Activated CD4-positive, alpha-beta T cell treated with anti-CD3 and anti-CD28 coated beads, Interleukin-2, amount 50 U/mL, for 16 hours (primary cell): ENCODE measurements around the gene CLIC5.
A peak's percentile ranks its signal among the peaks of the same experiment; 100 is the strongest.

Experiments
- DNase-seq: peaks from one replicate; pipeline ENCODE4 v3.0.0-alpha.2; 2020

Gene CLIC5

GRCh38 chr6:46032110-46032998, 16.7 kb upstream of the CLIC5 start:
- no peak for DNase-seq

- DNase-seq, result no peak
These were observed 13.9 kb upstream of the CLIC5 start for GRCh38 chr6:46029602-46030001.

DNA sequence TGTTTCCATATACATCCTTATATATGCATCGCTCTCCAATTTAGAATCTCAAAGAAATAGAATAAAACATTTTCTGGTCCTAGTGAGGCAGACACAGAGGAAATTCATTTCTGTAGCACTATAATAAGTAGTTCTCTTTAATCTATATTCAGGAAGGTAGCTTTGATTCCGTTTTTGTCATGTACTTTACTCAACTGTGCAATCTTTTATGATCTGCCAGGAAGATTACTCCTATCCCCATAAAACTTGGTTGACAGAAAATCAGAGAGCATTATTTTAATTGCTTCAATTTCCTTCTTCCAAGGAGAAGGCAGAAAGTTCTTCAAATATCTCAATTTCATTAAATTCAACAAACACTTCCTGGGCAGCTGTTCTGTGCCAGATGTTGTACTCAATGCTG, 10.6 kb upstream of the CLIC5 start:
- DNase-seq, result no peak

DNA sequence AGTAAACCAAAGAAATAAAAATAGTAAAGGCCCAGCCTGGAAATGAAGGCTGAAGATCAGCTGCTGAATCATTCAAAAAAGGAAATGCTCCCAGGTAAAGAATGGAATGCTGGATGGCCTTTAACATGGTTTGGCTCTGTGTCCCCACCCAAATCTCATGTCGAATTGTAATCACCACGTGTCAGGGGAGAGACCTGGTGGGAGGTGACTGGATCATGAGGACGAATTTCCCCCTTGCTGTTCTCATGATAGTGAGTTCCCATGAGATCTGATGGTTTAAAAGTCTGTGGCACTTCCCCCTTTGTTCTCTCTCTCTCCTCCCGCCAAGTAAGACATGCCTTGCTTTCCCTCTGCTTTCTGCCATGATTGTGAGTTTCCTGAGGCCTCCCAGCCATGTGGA, 9.9 kb upstream of the CLIC5 start:
- DNase-seq, result no peak

DNA sequence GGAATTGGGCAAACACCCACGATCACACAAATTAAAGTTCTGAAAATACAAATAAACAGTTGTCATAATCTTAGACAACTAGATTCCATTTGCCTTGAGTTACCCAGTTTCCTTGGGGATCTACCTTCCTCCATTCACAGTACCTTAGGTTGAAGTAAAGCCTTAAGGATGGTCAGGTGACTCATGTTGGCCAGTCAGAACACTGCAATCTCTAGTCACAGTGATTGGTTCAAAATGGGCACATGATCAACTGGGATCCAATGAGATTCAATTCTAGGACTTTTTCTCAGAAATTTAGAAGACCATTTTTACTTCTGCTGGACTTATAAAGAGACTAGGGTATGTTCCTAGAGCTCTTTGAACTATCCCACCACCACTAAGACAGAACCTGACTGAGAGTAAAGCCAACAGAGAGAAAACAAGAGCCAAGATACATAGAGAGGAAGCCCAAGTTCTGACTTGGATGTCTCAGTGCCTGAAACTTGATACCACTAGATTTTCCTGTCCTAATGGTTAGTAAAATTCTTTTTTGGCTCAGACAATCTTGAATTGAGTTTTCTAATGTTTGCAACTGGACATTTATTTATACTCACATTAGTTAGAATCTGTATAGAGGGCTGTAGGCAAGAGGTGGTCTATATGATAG, 8.6 kb upstream of the CLIC5 start:
- DNase-seq, result no peak

DNA sequence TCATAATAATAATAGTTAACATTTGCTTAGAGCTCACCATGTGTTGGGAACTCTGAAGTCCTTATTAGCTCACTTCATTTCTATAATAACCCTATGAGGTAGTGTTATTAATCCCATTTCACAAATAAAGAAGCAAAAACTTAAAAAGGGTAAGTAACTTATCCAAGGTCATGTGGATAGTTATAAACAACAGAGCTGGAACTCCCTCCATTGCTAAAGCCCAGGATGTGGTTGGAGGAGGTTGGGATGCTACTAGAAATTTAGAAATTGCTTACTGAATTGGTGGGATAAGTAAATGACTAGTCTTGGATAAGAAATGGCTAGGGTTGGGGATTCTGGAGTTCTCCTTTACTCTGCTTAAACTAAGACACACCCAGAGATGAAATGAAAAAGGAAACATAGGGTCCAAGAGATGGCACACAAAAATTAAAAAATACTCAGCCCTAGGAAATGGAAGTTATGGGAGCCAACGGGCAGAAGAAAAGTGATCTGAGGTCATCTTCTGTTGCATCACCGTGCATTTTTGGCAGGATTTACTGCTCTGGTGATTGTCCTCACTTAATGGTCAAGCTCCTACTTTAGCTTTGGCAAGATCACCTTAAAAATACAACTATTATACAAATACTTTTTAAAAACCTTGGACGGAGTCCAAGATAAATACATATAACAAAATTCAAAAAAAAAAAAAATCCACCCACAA, 7.7 kb upstream of the CLIC5 start:
- no peak for DNase-seq

GRCh38 chr6:46022106-46022948, 6.7 kb upstream of the CLIC5 start:
- peak; percentile 64 for DNase-seq

- DNase-seq, result no peak
These were observed 2.1 kb upstream of the CLIC5 start for GRCh38 chr6:46017726-46018125.

GRCh38 chr6:46016063-46016608, 476 bp upstream of the CLIC5 start:
- no peak for DNase-seq

DNA sequence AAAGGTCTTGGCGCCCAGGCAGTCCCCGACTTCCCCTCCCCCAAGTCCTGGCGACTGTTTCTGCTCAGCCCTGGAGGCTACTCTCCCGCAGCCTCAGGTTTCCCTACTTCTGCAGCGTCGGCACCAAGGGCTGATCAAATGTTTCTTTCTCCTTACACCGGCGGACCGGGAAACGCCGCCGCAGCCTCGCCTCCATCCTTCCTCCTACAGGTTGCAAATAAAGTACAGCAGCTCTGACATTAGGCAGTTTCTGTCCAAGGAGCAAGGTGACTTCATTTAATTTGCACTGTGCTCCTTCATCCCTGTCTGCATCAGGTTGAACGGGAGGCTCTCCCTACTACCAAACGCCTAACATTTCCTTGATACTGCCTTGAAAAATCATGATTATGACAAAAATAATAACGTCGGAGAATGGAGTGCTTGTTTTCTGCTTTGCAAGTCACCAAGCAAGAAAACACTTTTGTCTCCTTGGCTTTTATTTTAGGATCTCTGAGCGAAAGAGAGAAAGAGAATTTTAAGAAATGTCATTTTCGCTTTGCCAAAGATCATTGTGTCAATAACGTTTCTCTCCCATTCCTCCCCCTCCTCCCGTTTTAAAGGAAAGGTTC, 1.0 kb downstream of the CLIC5 start:
- no peak for DNase-seq

DNA sequence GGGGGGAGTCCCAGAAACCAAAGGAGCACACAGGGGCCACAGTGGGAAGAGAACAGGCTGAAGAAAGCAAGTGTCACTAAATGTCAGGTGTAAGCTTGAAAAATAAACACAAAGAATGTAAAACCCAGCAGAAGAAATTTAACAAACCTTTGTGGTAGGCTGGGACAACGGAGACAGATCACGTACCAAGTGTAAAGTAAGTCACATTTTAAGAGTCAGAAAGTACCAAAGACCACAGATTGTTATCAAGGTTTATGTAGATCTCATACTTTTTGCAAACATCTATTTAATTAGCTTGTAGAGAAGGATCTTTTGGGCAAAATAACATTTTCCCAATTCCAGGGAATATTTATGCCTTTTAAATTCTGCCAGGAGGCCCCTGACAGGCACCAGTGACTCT, 1.6 kb downstream of the CLIC5 start:
- peak; percentile 27 for DNase-seq

GRCh38 chr6:46013639-46014038, 2.0 kb downstream of the CLIC5 start:
- DNase-seq, result no peak

DNA sequence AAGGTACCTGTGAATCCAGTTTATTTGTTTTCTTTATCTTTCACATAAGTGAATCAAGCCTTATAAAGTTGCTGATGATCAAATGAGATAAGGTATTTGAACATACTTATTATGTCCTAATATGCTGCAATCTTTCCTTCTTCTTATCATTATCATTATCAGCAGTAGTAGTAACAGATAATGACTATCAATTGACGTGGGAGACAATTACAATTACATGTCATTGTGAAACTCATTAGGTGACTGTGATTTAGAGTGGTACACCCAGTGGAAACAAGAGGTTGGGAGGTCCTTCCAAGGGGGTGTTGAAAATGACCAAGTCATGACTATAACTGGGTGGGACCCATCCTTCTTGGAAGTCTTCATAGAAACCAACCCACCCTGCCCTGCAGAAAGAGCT, 2.8 kb downstream of the CLIC5 start:
- DNase-seq, result peak; percentile 17

DNA sequence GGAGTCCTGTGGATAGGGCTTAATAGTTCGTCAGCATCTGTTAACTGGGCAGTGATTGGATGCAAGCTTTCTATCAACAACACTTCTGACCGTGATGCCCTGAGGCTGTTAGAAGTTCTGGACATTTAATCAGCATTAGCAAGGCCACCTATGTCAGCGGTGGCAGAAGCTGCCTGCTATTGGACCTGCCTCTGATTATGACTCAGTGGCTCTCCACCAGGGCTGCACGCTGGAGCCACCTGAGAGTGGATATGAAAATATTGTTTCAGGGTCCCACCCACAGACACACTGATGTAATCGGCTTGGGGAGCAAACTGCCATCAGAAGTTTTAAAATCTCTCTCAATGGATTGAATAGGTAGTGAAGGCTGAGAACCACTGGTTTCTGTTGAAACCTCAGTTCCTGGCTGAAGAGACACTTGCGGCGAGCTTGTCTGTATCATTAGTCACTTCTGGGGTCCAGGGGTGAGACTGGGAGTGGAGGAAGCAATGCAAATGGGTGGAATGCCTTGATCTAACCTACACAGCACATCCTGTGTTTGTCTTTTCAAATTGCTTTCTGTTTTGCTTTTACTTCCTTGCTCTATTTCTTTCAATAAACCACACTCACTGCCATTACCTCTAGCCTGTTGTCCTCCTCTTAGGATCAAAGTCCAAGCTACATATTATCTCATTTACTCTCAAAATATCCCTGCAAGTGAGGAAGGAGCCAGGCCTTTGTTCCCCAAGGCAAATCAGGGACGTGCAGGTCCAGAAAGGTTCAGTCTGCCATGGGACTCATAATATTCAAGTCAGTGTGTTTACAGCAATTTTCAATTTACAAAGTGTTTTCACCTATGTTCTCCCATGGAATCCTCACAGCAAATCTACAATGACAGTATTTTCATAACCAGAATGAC, 4.2 kb downstream of the CLIC5 start:
- peak; percentile 89 for DNase-seq

DNA sequence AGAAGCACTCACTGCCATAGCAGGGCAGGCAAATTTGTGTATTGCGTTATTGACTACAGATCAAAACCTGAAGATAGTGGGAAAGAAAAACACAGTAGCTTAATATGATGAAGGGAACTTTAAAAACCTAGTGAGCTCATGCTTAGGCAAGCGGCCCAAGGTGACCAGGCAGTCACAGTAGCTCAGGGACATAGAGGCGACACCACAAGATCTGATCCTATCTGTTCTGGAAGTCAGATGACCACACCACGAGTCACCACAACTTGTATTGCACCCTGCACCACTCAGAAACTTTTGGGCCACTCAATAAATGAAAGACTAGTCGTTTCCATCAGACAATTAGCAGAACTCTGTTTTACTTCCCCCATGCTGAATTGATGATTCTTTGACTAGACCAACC, 4.9 kb downstream of the CLIC5 start:
- no peak for DNase-seq

DNA sequence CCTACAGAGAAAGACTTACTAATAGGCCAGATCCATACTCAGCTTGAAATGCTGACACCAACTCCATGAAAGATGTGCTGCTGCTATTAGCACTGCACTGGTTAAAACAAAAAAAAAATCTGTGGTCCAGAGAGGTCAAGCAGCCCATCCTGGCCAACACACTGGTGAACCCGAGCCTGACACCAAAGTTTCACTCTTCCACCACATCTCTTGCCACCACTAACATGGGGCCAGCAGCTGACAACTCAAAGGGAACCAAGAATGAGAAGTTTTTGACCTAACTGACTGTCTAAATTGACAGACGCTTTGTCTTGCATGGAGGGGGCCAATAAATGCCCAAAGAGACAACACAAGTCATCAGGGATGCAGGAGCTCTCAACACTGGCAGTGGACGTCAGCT, 5.4 kb downstream of the CLIC5 start:
- no peak for DNase-seq

- DNase-seq, result no peak
These were observed 13.4 kb downstream of the CLIC5 start for GRCh38 chr6:46002264-46002663.

DNA sequence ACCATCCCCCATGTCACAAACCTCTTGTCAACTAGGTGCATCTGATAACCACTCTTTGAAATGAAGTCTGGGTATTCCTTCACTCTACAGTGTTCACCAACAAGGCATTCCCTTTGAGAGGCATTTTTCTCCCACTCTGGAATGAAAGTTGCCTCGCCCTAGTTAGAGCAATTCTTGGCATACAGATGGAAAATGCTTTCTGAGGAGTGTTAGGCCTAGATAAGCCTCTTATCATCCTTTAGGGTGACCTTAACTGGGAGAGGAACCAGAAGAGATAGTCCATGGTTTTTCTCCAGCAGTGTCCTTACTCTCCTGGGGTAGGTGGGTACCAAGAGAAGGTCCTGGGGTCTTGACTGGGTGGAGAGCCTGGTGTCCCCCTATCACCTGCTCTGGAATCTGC, 14.8 kb downstream of the CLIC5 start:
- DNase-seq, result no peak

DNA sequence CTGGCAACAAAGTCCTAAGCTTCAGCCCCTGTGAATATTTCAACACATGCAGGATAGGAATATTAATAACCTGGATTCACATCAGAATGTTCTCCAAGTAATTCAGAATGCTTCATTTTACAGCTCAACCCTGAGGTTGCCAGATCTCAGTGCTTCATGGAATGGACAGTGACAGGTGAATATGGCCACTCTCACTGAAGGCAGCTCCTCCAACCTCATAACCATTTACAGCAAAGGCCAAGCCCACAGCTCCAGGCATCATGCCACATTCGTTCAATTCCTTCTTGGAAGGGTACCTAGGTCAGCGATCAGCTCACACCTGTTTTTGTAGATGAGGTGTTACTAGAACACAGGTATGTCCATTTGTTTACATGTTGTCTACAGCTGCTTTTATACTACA, 17.1 kb downstream of the CLIC5 start:
- no peak for DNase-seq

- DNase-seq, result no peak
These were observed 17.7 kb downstream of the CLIC5 start for GRCh38 chr6:45997875-45998506.

DNA sequence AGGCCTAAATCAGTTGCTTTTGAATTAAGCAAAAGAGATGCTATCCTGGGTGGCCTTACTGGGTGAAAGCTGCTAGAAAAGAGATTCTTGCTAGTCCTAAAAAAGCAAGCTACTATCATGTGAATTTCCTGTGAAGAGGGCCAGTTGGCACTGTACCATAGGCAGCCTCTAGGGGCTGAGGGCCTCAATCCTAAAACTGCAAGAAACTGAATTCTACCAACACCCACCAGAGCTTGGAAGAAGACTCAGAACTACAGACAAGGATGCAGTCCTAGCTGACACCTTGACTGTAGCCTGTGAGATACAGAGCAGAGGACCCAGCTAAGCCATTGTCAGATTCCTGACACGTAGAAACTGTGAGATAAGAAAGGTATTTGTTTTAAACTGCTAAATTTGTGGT, 24.5 kb downstream of the CLIC5 start:
- DNase-seq, result no peak
